Stimulated activated CD4-positive, alpha-beta T cell treated with anti-CD3 and anti-CD28 coated beads, Interleukin-2, amount 100 ng/mL, for 4 hours (primary cell): ENCODE measurements around the gene GPATCH4.
"Not testable (repeated sequence)": the region's sequence is repeated elsewhere in the genome, so short reads cannot be mapped to it uniquely, and the experiment has no call there.

ENCODE experiments used
- DNase-seq: peaks from one replicate; pipeline ENCODE4 v3.0.0-alpha.2; 2020; ENCODE audit warnings: low read depth

The GPATCH4 gene

GRCh38 chr1:156595016-156595415, 6.3 kb downstream of the GPATCH4 start:
- no peak for DNase-seq

GRCh38 chr1:156594190-156594589, 7.1 kb downstream of the GPATCH4 start:
- no peak for DNase-seq

- no peak for DNase-seq
Measured at GRCh38 chr1:156593661-156593989, 7.7 kb downstream of the GPATCH4 start.

- no peak for DNase-seq
Measured at GRCh38 chr1:156592910-156593660, 8.2 kb downstream of the GPATCH4 start.

GRCh38 chr1:156592158-156592909, 8.9 kb downstream of the GPATCH4 start:
- DNase-seq = no peak

GRCh38 chr1:156591432-156592157, 9.7 kb downstream of the GPATCH4 start, which contains the start of gene NAXE:
TSS of gene NAXE (plus strand) at chr1:156591776. CDS start at chr1:156591805, 29 bp downstream.
- DNase-seq = peak; percentile 57

- DNase-seq = no peak
Measured at GRCh38 chr1:156591181-156591431, 10.2 kb downstream of the GPATCH4 start.

- DNase-seq = no peak
Measured at GRCh38 chr1:156590326-156591180, 10.7 kb downstream of the GPATCH4 start.

- no peak for DNase-seq
Measured at GRCh38 chr1:156589546-156589945, 11.7 kb downstream of the GPATCH4 start.

- DNase-seq = not testable (repeated sequence)
Measured at GRCh38 chr1:156587927-156588326, 13.4 kb downstream of the GPATCH4 start.

- no peak for DNase-seq
Measured at GRCh38 chr1:156586892-156587477, 14.3 kb downstream of the GPATCH4 start.

GRCh38 chr1:156586323-156586722, 15.0 kb downstream of the GPATCH4 start:
- no peak for DNase-seq

- DNase-seq = no peak
Measured at GRCh38 chr1:156584813-156585212, 16.5 kb downstream of the GPATCH4 start.

GRCh38 chr1:156583821-156584622, 17.3 kb downstream of the GPATCH4 start:
- DNase-seq = peak; percentile 66

- DNase-seq = no peak
Measured at GRCh38 chr1:156582388-156583017, 18.8 kb downstream of the GPATCH4 start.

- DNase-seq = no peak
Measured at GRCh38 chr1:156581661-156582387, 19.5 kb downstream of the GPATCH4 start.

GRCh38 chr1:156579472-156579871, 21.8 kb downstream of the GPATCH4 start, which contains the start of gene TTC24:
TSS of gene TTC24 (plus strand) at chr1:156579723. CDS start at chr1:156581365, 1,642 bp downstream.
- no peak for DNase-seq

GRCh38 chr1:156578055-156578454, 23.2 kb downstream of the GPATCH4 start:
- no peak for DNase-seq

- DNase-seq = no peak
Measured at GRCh38 chr1:156577550-156577949, 23.7 kb downstream of the GPATCH4 start.
